IMR-90 (cell line): ENCODE measurements around the gene ACADS. TPM values are rescaled to one million over a fixed set of nuclear protein-coding genes. Genes with fewer than 3 reads are reported as not detected.

Source experiments
- ATAC-seq: fragments of 200-7000 bp; cut with Tn5 transposase; 2 replicates; pipeline ENCODE4 v1.9.1; 2020; ENCODE audit warnings: low read depth, mild to moderate bottlenecking, moderate library complexity
- BruUV-seq: library from RNA; stranded (reverse); fragments of 400-500 nt; replicated peaks from 2 replicates; lab custom pipeline; 2021; lab: Mats Ljungman, UMichigan
- CTCF ChIA-PET: fragments of 300-600 bp; formaldehyde crosslinking; extraction: SDS; loops from one replicate; lab custom pipeline; 2021; ENCODE audit warnings: antibody characterized with exemption; lab: Yijun Ruan, JAX
- POLR2A ChIA-PET: fragments of 300-600 bp; sonication (Branson Sonifier 250); formaldehyde crosslinking; loops from one replicate; lab custom pipeline; 2022; ENCODE audit warnings: antibody characterized with exemption; ENCODE audit not compliant: unreplicated experiment; lab: Charles Lee
- DNase-seq: peaks from one replicate; pipeline ENCODE4 v3.0.0; 2013
- H2AFZ ChIP-seq: replicated peaks from 2 replicates; pipeline ENCODE3; 2013; ENCODE audit warnings: low read length, mild to moderate bottlenecking; ENCODE audit not compliant: poor library complexity
- H2AK5ac ChIP-seq: 2 replicates; pipeline ENCODE4 v1.6.1; 2013; ENCODE audit warnings: low read depth, low read length, inconsistent platforms
- H2AK9ac ChIP-seq: replicated peaks from 2 replicates; pipeline ENCODE3; 2013; ENCODE audit warnings: mild to moderate bottlenecking, low read depth, low read length, moderate library complexity; ENCODE audit not compliant: poor library complexity
- H2BK120ac ChIP-seq: 2 replicates; pipeline ENCODE4 v1.6.1; 2013; ENCODE audit warnings: low read depth, low read length, inconsistent platforms
- H2BK15ac ChIP-seq: 3 replicates; pipeline ENCODE4 v1.6.1; 2013; ENCODE audit warnings: low read depth, low read length, inconsistent platforms
- H2BK20ac ChIP-seq: 2 replicates; pipeline ENCODE4 v1.6.1; 2013; ENCODE audit warnings: low read depth, mild to moderate bottlenecking, inconsistent platforms, low read length, moderate library complexity
- H2BK5ac ChIP-seq: 2 replicates; pipeline ENCODE4 v1.6.1; 2013; ENCODE audit warnings: mild to moderate bottlenecking, low read depth, low read length, inconsistent platforms; ENCODE audit not compliant: poor library complexity, severe bottlenecking
- H3K14ac ChIP-seq: replicated peaks from 2 replicates; pipeline ENCODE4 v1.6.1; 2013; ENCODE audit warnings: low read depth, low read length, inconsistent platforms
- H3K18ac ChIP-seq: 2 replicates; pipeline ENCODE4 v1.6.1; 2013; ENCODE audit warnings: low read depth, low read length, control low read depth
- H3K23ac ChIP-seq: 2 replicates; pipeline ENCODE4 v1.6.1; 2013; ENCODE audit warnings: low read depth, low read length, inconsistent platforms
- H3K27ac ChIP-seq: 2 replicates; pipeline ENCODE4 v1.5.1; 2013; ENCODE audit warnings: mild to moderate bottlenecking, control low read depth, low read length; ENCODE audit not compliant: insufficient read depth
- H3K27me3 ChIP-seq: 2 replicates; pipeline ENCODE4 v1.6.1; 2013; ENCODE audit warnings: low read length; ENCODE audit not compliant: control insufficient read depth, insufficient read depth
- H3K36me3 ChIP-seq: 2 replicates; pipeline ENCODE4 v1.6.1; 2013; ENCODE audit warnings: low read length, mixed read lengths; ENCODE audit not compliant: control insufficient read depth, insufficient read depth
- H3K4ac ChIP-seq: 2 replicates; pipeline ENCODE4 v1.6.1; 2013; ENCODE audit warnings: low read depth, low read length, inconsistent platforms
- H3K4me1 ChIP-seq: 2 replicates; pipeline ENCODE4 v1.6.1; 2013; ENCODE audit warnings: low read length, mixed read lengths; ENCODE audit not compliant: control insufficient read depth, insufficient read depth
- H3K4me2 ChIP-seq: 2 replicates; pipeline ENCODE4 v1.6.1; 2013; ENCODE audit warnings: low read depth, mild to moderate bottlenecking, control low read depth, low read length, moderate library complexity
- H3K4me3 ChIP-seq: 2 replicates; pipeline ENCODE4 v1.5.1; 2013; ENCODE audit warnings: low read depth, mild to moderate bottlenecking, control low read depth, low read length, moderate library complexity; ENCODE audit not compliant: insufficient read depth
- H3K56ac ChIP-seq: 2 replicates; pipeline ENCODE4 v1.6.1; 2013; ENCODE audit warnings: low read length, inconsistent platforms; ENCODE audit not compliant: insufficient read depth; ENCODE audit errors: extremely low read depth
- H3K79me1 ChIP-seq, 2 experiments: 2 replicates each; pipeline ENCODE4 v1.6.1; 2013; ENCODE audit warnings: low read length in 2 of 2, inconsistent platforms in 1 of 2, low read depth in 1 of 2
- H3K9ac ChIP-seq: 2 replicates; pipeline ENCODE4 v1.6.1; 2013; ENCODE audit warnings: low read depth, low read length, control low read depth
- H3K9me1 ChIP-seq: 2 replicates; pipeline ENCODE4 v1.6.1; 2013; ENCODE audit warnings: low read length, inconsistent platforms; ENCODE audit not compliant: insufficient read depth
- H3K9me3 ChIP-seq: 2 replicates; pipeline ENCODE4 v1.6.1; 2013; ENCODE audit warnings: low read length; ENCODE audit not compliant: control insufficient read depth, insufficient read depth
- H4K20me1 ChIP-seq: 2 replicates; pipeline ENCODE4 v1.6.1; 2013; ENCODE audit warnings: low read length, inconsistent platforms; ENCODE audit not compliant: insufficient read depth
- H4K5ac ChIP-seq: 2 replicates; pipeline ENCODE4 v1.6.1; 2013; ENCODE audit warnings: mild to moderate bottlenecking, low read depth, low read length, control low read depth
- H4K8ac ChIP-seq, 2 experiments: 2 replicates each; pipeline ENCODE4 v1.6.1; 2013; ENCODE audit warnings: low read depth in 2 of 2, low read length in 2 of 2, control low read depth in 1 of 2, inconsistent platforms in 1 of 2
- H4K91ac ChIP-seq: 2 replicates; pipeline ENCODE4 v1.6.1; 2013; ENCODE audit warnings: low read depth, low read length, inconsistent platforms; ENCODE audit not compliant: insufficient read depth
- CEBPB ChIP-seq: IDR thresholded peaks from 2 replicates; pipeline ENCODE4 v1.6.1; 2012; ENCODE audit warnings: low read depth, low read length, improper control_type of control experiment
- CHD1 ChIP-seq: IDR thresholded peaks from 2 replicates; pipeline ENCODE4 v1.6.1; 2012; ENCODE audit warnings: low read depth, low read length, improper control_type of control experiment
- MAFK ChIP-seq: IDR thresholded peaks from 2 replicates; pipeline ENCODE4 v1.6.1; 2012; ENCODE audit warnings: low read depth, low read length, improper control_type of control experiment
- MAZ ChIP-seq: IDR thresholded peaks from 2 replicates; pipeline ENCODE4 v1.6.1; 2012; ENCODE audit warnings: low read depth, mild to moderate bottlenecking, low read length, improper control_type of control experiment, moderate library complexity, borderline replicate concordance
- POLR2A ChIP-seq: IDR thresholded peaks from 2 replicates; pipeline ENCODE4 v1.6.1; 2012; ENCODE audit warnings: mild to moderate bottlenecking, low read depth, low read length
- RAD21 ChIP-seq: IDR thresholded peaks from 2 replicates; pipeline ENCODE4 v1.6.1; 2012; ENCODE audit warnings: low read length, improper control_type of control experiment
- RCOR1 ChIP-seq: IDR thresholded peaks from 2 replicates; pipeline ENCODE4 v1.6.1; 2012; ENCODE audit warnings: mild to moderate bottlenecking, low read length, improper control_type of control experiment; ENCODE audit not compliant: insufficient replicate concordance
- RFX5 ChIP-seq: IDR thresholded peaks from 2 replicates; pipeline ENCODE4 v1.8.0; 2012; ENCODE audit warnings: low read depth, mild to moderate bottlenecking, low read length, moderate library complexity
- USF2 ChIP-seq: fragments of 150-350 bp; IDR thresholded peaks from 2 replicates; pipeline ENCODE4 v1.6.1; 2017; ENCODE audit warnings: mild to moderate bottlenecking, antibody characterized with exemption, low read length, low read depth
- WGBS, 2 experiments: methylation state at CpG; one replicate each; pipeline versions ENCODE4 v1.1.5 to v1.1.7; 2013; ENCODE audit warnings: missing lambda C conversion rate in 2 of 2; ENCODE audit not compliant: insufficient read length in 1 of 2; ENCODE audit errors: extremely low coverage in 2 of 2; 5-methylcytosine and 5-hydroxymethylcytosine counted together
- dilution Hi-C: fragments of 300-500 bp; cut with HindIII; formaldehyde crosslinking; loops from one replicate; pipeline ENCODE4 v1.14.3; 2018; ENCODE audit warnings: low sequenced_read_pairs; ENCODE audit not compliant: unreplicated experiment
- in situ Hi-C: fragments of 300-500 bp; cut with MboI; formaldehyde crosslinking; loops from 3 replicates; pipeline ENCODE4 v1.14.3; 2019; ENCODE audit warnings: low sequenced_read_pairs, inconsistent platforms, mixed read lengths
- intact Hi-C: fragments of 100-400 bp; cut with micrococcal nuclease; formaldehyde crosslinking; loops from 2 replicates; pipeline ENCODE4 v1.10.0; 2022
- polyA plus RNA-seq, 3 experiments: library from polyadenylated mRNA; depleted of rRNA; stranded (reverse); fragments of >200 nt; gene quantifications; 2 replicates each; pipeline ENCODE4 v1.2.3, GENCODE V29; 2012; ENCODE audit warnings: low replicate concordance in 1 of 3
- total RNA-seq: library from RNA; depleted of rRNA; stranded (reverse); fragments of >200 nt; gene quantifications from 2 replicates; pipeline ENCODE4 v1.2.3, GENCODE V29; 2012

The ACADS gene
- total and polyA plus RNA-seq, 2 of the 4 experiments (the other 2 are of a cell fraction) = 2.9 to 5.5 TPM

GRCh38 chr12:120710805-120711296, 14.8 kb upstream of the ACADS start:
- WGBS, 2 experiments = 0% methylated on average over 10 of the region's 31 CpGs; no CpG with 5 or more reads in 1 of the 2 experiments
- Histone ChIP-seq H2BK120ac (no peak overlapping the region), H3K9me3 (no peaks in the 10 kb centered on the region), H2BK15ac (no peak overlapping the region), H3K9ac (peak overlapping the region; percentile 76), H3K9me1 (peaks cover 8% of the 10 kb centered on the region), H4K20me1 (peaks cover 5% of the 10 kb centered on the region; the same call in 1 of the 2 replicates), H3K36me3 (peaks cover 11% of the 10 kb centered on the region), H3K4me2 (peak overlapping the region; percentile 88), H4K5ac (no peak overlapping the region), H4K8ac (peak overlapping the region in 1 of 2 experiments; percentile 26; a peak in 1 of 4 replicates), H2AFZ (peak overlapping the region; percentile 99), H3K4ac (peak overlapping the region; percentile 51), H3K4me3 (peak overlapping the region; percentile 93), H2BK5ac (peak overlapping the region; percentile 79), H3K14ac (peak overlapping the region; percentile 77), H4K91ac (no peak overlapping the region), H3K56ac (peak overlapping the region; percentile 57), H3K18ac (no peak overlapping the region), H3K23ac (peak overlapping the region; percentile 99), H2AK9ac (peak overlapping the region; percentile 96), H3K27me3 (no peaks in the 10 kb centered on the region), H3K27ac (peak overlapping the region; percentile 83), H2BK20ac (no peak overlapping the region), H2AK5ac (peak overlapping the region; percentile 59; the same call in 1 of the 2 replicates), H3K79me1 (peaks cover 20 to 34% of the 10 kb centered on the region in 2 experiments), H3K4me1 (peaks cover 3% of the 10 kb centered on the region)
- no TSS peak for BruUV-seq
- CTCF ChIA-PET = interaction anchor here (1.4 to 2.4 kb wide), 2 partner anchors 61 to 64 kb away, joined by 4 to 10 read pairs; no protein-coding TSS in a partner anchor
- ATAC-seq = peak; percentile 47
- intact Hi-C loops (loop anchor here (1.0 to 5.0 kb wide), 4 partner anchors 22 to 384 kb away; partner anchors contain the start of gene PLA2G1B), in situ Hi-C loops (loop anchor here (5.0 kb wide), 1 partner anchor 129 kb away; the partner anchor contains the start of gene POP5), dilution Hi-C loops (no loop called here)
- POLR2A ChIA-PET = interaction anchor here (0.6 kb wide), 1 partner anchor 52 kb away, joined by 11 read pairs; no protein-coding TSS in a partner anchor
- TF ChIP-seq POLR2A = no peak
- TF ChIP-seq MAZ = no peak
- no peak for TF ChIP-seq CHD1
- no peak for TF ChIP-seq USF2
- TF ChIP-seq CEBPB = no peak
- no peak for TF ChIP-seq MAFK
- no peak for TF ChIP-seq RAD21
- TF ChIP-seq RFX5 = no peak
- no peak for TF ChIP-seq RCOR1
- DNase-seq = no peak
